Breast epithelium (tissue), 3 donors: ENCODE measurements around the gene SLX4IP.

ENCODE experiments used
- CTCF ChIP-seq, 3 donors: fragments of 450-650 bp; IDR thresholded peaks; one replicate each; pipeline ENCODE4 v1.5.1; 2016 to 2017; ENCODE audit warnings: antibody characterized with exemption in 3 of 3, mild to moderate bottlenecking in 3 of 3, moderate library complexity in 3 of 3
- POLR2A ChIP-seq: fragments of 450-650 bp; IDR thresholded peaks from one replicate; pipeline ENCODE4 v1.6.1; 2016; ENCODE audit warnings: antibody characterized with exemption, mild to moderate bottlenecking, moderate library complexity
- POLR2AphosphoS5 ChIP-seq, 3 donors: sonication (generic); formaldehyde crosslinking; IDR thresholded peaks; one replicate each; pipeline ENCODE4 v1.6.1; 2017; ENCODE audit warnings: antibody characterized with exemption in 3 of 3

- TF ChIP-seq CTCF (IDR thresholded peaks at IDR 0.05) = no peak
- no peak for TF ChIP-seq POLR2A
- no peak for TF ChIP-seq POLR2AphosphoS5 (IDR thresholded peaks at IDR 0.05)
These were observed 230.0 kb downstream of the SLX4IP start for GRCh38 chr20:10665027-10665561.
